NK-92 (cell line): ENCODE results near the gene MCFD2.

Experiments
- DNase-seq: peaks from one replicate; lab custom pipeline; 2025; ENCODE audit not compliant: unreplicated experiment; lab: John Stamatoyannopoulos, UW

Gene MCFD2

GRCh38 chr2:46875226-46875899 lies 40.2 kb downstream of the MCFD2 start:
- no peak for DNase-seq

DNA sequence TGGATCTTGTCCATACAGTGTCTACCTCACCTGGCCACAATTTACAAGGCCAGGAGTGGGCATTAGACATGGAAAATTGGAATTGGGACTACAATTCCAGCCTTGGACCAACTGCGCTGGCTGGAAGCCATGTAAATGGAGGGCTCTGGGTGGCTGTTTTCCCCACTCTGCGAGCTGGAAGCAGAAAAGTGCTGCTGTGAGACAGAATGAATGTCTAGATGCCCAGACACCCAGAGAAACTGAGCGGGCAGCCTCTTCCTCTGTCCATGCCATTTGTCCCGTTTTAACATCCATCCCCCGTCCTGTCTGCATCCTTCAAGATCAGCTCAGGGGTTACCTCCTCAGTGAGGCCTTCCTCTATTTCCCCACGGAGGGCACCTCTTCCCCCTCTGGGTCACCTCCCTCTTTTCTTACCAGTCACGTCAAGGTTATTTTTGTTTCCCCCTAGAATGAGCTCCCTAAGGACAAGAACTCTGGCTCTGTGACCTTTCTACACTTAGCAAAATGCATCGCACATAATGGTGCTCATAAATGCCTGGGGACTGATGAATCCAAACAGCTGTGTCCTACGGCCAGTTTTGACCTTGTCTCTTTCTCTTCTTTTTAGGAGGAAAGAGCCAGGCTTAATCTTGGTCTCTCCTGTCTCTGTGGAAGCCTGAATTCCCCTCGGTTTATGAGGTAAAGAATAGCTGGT lies 41.2 kb downstream of the MCFD2 start:
- no peak for DNase-seq

- no peak for DNase-seq
Observed at GRCh38 chr2:46873604-46874068, 42.0 kb downstream of the MCFD2 start.

GRCh38 chr2:46872902-46873603 lies 42.6 kb downstream of the MCFD2 start:
- no peak for DNase-seq

DNA sequence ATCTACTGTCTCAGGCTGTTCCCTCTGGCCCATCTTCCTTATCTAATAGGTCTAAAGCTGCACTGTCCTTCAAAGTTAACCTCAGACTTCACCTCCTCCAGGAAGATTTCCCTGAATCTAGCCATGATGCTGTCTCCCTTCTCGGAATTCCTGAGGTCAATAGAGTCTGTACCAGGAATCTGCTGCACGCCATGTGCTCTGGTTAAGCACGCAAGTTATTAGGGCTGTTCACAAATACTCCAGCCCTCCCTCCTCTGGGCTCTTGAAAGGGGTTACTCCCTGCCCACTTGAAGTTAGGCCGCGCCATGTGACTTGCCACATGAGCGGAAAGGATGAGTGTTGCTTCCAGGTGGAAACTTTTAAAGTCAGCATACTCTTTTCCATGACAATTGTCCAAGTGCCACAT lies 43.6 kb downstream of the MCFD2 start:
- no peak for DNase-seq

DNA sequence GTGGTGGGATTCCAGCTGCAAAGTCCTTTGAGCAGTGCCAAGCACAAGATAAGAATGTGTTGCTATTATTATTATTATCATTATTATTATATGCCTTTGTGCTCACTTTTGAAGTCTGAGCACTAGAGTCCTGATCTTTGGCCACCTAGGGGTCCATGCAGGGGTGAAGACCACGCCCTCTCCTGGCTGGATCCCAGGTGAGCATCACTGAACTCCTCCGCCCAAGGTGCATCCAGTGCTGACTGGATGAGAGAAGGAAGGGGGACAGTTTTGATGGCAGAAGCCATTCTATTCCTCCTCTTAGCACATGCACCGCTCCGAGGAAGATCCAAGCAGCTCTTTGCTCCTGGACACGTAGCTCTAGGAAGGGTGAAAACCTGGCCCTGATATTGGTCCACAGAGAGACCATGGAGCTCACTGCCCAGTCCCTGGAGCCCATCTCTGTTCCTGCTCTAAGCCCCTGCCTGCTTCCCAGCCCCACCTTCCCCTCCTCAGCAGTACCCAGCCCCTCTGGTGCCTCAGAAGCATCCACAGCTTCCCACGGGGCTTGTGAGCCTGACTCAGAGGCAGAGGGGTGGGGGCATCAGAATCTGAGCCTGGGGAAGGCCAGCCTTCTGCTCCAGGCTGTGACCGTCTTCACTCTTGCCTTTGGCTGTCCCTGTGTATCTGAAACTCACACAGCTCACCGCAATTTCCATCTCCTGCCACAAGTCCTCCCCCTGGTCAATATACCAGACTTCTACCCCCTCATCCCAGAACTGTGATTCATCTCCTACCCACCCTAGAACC lies 45.4 kb downstream of the MCFD2 start:
- DNase-seq: no peak

DNA sequence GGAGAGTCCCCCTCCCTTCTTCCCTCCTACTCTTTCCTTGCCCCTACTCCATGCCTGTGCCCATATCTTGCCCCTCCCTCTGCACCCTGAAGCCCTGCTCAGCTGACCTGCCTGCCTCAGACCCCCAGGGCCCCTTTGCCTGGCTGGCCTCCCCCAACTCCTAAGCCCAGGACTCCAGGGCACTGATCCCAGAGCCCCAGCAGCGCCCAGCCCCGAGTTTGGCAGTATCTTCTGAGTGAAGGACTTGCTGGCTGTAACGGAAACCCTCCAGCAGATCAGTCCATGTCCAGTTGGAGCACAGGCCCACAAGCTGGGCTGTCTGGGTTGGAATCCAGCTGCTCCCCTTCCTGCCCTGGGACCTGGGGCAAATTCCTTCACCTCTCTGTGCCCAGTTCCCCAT lies 46.0 kb downstream of the MCFD2 start:
- no peak for DNase-seq

DNA sequence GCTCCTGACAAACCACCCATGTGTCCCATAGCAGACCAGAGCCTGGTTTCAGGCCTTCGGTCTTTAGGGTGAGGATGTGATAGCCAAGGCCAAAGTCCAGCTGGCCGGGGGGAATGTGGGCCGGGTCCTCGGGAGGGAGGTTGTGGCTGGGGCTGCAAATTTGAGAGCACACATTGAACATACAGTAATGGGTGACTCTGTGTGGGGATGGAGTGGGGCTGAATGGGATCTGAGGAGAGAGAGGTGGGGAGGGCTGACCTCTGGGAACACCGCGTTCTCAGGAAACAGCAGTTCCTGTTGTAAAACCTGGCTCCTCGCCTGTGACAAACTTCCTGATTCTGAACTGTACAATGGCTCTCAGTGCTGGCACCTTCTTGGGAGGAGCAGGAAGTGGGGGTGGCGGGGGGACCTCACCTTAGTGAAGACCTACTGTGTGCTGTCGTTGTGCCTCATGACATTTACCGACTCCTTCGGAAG lies 48.8 kb downstream of the MCFD2 start:
- DNase-seq: no peak

DNA sequence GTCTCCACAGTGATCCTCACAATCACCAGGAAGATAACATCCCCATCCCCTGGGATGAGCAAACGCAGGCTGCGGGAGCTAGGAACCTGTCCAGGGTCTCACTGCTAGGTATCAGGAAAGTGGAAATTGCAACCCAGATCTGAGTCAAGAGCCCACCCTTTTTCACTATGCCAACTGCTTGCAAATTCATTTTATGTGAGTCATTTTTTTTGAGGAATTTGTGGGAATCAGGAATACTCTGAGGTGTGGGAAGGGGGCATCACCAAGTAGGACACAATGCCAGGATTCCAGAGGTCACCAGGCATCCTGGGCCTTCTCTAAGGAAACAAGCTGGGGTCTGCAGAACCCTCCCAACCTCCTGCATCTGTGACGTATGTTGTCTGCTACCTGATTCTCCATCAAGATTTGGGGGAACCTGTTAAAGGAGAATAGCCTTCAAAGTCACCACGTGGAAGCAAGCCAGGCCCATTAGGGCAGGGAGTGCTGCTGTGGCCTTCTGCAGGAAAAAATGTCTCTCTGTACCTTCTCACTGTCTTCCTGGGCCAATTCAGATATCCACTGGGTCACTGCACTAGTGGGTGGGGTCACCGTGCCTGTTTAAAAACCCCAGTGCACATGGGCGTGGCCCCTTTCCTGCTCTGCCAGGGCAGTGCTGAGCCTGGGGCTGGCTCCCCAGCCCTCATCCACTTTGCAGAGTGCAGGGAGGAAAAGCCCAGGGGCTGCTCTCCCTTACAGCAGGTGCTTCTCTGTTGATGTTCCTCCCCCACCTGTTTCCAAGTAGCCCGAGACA lies 50.2 kb downstream of the MCFD2 start:
- no peak for DNase-seq

DNA sequence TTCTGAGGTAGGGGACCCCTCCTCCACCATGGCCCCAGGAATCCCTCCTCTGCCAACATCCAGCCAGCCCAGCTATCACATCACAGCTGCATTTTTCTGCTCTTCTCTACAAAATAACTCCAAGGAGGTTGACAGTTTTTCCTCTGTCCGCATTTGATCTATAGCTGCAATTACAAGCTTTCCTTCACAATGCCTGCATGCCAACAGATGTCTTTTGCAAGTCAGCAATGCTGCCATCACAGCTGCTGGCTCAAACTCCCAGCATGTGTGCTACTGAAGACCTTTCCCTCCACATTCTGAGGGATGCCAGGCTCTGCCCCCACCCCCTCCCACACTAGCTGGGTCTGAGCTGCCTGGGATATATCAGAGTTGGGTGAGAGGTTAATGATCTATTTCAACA lies 51.7 kb downstream of the MCFD2 start:
- no peak for DNase-seq

- DNase-seq: no peak
Observed at GRCh38 chr2:46862514-46862913, 53.1 kb downstream of the MCFD2 start.

DNA sequence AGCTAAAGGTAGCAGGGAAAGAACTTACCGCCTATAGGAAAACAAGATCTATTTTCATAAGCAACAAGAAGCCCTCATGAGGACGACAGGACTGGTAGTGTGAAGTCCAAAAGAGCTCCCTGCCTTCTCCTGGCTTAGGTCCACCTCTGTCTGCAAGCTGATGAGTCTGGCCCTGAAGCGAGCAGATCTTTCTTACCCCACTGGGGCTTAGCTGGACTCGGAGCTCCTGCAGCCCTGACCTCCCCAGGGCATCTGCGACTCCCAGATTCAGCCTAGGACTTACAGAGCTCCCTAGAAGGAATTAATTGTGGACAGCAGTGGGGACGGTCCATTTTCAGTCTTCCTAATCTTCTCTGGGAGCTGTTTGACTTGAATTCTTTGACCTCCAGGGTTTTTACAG lies 53.7 kb downstream of the MCFD2 start:
- no peak for DNase-seq

DNA sequence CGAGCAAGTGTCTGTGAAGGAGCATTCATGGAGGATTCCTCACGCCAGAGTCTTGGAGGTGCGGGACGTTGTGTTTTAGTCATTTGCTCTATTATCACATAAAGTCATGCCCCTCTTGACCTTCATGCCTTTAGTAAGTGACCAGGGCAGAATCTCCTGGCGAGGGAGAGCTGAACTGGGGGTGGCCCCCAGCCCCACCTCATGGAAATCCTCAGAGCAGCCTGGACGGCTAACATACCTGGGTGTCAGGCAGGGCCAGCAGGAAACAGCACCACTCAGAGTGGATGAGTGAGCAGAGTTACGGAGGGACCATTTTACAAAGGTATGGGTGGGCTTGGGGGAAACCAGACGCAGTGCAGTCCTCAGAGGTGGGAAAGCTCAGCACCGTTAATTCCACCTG lies 56.1 kb downstream of the MCFD2 start:
- no peak for DNase-seq

DNA sequence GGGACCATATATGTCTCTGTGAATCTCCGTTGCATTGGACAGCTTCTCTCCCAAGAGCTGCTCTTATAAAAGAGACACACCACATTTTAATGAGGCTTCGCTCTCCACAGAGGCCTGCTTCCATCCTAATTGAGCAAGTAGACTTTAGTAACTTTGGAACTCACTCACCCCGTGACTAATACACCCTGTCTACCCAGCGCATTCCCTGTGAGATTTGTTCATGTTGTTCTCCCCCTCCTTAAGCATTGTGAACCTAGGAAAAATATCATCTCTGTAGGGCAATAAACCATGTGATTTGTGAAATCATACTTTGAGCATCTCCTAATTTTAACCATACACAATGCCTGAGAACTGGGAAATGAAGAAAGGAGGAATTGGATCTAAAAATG lies 56.9 kb downstream of the MCFD2 start:
- DNase-seq: no peak

DNA sequence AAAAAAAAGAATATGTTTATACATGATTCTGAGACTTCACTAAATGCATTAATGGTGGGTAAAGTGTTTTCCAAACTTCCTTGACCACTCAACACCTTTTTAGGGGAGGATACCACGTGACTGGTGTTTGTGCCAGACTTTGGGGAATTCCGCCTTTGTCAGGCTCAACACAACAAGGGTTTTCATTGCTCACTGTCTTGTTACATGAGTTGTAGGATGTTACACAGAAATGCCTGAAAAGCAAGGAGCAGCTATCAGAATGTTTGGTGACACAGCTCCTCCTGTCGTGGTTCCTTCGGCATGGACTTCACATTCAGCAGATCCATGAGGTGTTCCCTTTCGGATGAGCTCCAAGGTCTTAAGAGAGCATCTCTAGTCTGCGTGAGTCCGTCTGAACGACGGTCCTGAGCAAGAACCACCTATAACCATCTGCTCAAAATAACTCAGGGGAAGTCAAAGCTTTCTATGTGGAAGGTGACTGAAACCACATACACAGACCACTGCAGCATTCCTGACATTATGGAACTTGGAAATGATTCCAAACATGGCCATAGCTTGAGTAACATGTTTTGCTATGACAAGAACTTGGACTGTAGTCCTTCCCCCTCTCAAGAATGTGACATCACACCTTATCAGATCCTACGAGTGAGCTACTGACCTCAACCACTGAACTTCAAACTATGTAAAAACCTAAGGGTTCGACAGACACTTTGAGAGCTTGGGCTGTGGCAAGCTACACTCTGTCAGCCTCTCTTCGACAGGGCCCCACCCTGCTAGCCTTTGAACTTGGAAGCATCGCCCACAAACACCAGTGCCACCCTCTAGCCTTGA lies 57.5 kb downstream of the MCFD2 start:
- DNase-seq: no peak

DNA sequence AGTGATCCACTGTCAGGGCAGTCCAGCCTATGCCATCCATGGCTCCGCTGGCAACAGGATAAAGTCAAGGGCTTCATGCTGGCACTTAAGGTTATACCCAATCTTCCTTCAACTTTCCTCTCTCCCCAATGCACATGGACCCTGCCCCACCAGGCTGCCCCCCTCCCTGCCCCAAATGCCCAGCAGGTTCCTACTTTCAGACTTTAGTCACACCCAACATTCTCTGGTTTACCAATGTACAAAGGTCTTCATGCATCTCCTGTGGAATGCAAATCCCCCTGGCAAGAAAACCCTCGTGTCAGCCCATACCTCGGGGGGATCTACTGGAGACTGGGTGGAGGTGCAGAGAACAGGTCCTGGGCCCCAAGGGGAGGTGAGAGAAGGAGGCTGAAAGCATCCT lies 59.3 kb downstream of the MCFD2 start:
- no peak for DNase-seq

DNA sequence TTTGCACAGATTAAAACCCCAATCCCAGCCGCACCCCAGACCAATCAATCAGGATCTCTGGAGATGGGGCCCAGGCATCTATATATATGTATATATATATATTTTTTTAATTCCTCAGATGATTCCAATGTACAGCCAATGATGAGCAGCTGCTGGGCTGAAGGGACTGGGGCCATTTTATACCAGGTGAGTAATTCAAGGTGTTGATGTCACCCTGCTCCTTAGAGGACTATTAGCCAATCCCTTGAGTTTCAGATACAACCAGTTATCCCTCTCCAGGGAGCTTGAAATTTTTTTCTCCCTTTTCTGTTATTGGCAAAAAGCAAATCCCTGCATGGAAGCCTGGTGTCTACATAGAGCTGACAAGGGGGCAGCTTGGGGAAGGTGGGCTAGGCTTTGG lies 59.8 kb downstream of the MCFD2 start:
- DNase-seq: no peak

DNA sequence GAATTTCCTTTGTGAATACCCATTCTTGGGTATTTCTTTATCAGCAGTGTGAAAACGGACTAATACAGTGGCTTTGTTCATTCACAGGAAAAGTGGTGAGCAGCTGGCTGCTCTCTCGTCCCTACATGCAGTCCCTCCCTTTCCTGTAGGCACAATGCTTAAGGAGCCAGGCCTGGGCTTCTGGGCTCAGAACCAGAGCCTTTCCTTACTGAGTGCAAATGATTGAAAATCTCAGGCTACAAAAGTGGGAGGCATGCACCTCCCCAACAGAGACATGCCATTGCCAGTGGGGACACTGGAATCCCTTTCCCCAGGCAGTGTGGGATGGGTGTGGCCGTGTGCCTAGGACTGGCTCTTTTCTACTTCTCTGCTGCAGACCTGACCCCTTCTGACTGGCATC lies 61.3 kb downstream of the MCFD2 start:
- no peak for DNase-seq

DNA sequence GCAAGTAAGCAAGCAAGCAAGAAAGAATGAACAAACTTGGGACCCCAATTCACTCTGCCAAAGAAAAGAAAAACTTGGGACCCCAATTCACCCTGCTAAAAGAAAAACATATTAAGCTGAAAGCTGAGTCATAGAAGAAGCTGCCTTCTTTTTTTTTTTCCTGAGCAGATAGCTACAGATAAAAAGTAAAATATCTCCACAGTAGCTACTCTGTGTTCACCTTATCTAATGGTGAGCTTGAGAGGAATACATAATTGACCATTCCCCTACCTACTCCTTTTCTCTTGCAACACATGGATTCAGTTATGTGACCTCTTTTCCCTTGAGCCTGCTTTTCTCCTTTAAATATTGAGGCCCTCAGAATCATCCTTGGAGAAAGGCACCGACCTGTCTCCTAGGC lies 63.0 kb downstream of the MCFD2 start:
- DNase-seq: no peak

DNA sequence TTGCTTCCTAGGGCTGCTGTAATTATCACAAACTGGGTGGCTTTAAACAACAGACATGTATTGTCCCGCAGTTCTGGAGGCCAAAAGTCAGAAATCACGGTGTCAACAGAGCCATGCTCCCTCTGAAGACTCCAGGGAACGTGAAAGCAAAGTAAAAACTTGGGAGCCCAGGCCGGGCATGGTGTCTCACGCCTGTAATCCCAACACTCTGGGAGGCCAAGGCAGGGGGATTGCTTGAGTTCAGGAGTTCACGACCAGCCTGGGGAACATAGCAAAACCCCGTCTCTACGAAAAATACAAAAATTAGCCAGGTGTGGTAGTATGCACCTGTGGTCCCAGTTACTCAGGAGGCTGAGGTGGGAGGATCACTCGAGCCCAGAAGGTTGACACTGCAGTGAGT lies 63.5 kb downstream of the MCFD2 start:
- no peak for DNase-seq
